OCI-LY1 (cell line): ENCODE results near the gene TAS2R30.
"Not testable (repeated sequence)": the region's sequence is repeated elsewhere in the genome, so short reads cannot be mapped to it uniquely, and the experiment has no call there.

Experiments used
- H2AFZ ChIP-seq: fragments of 200-600 bp; sonication (generic), shearing (Covaris generic); 2 replicates; pipeline ENCODE4 v1.6.0; 2014; ENCODE audit warnings: antibody characterized with exemption, mild to moderate bottlenecking, low read length
- H3F3A ChIP-seq: fragments of 200-600 bp; sonication (generic), shearing (Covaris generic); 2 replicates; pipeline ENCODE4 v1.6.0; 2014; ENCODE audit warnings: mild to moderate bottlenecking, antibody characterized with exemption, low read length, moderate library complexity; ENCODE audit not compliant: insufficient read depth
- H3K27ac ChIP-seq: fragments of 200-600 bp; sonication (generic); 2 replicates; pipeline ENCODE4 v1.5.1; 2014; ENCODE audit warnings: low read length, mixed run types, mild to moderate bottlenecking, low read depth; ENCODE audit not compliant: poor library complexity, severe bottlenecking
- H3K27me3 ChIP-seq: fragments of 200-600 bp; sonication (generic); 2 replicates; pipeline ENCODE4 v1.6.0; 2014; ENCODE audit warnings: antibody characterized with exemption, mild to moderate bottlenecking, low read length, moderate library complexity; ENCODE audit not compliant: insufficient read depth
- H3K36me3 ChIP-seq: fragments of 200-600 bp; sonication (generic); 2 replicates; pipeline ENCODE4 v1.6.1; 2014; ENCODE audit warnings: mild to moderate bottlenecking, antibody characterized with exemption, low read length, moderate library complexity, mixed read lengths; ENCODE audit not compliant: insufficient read depth
- H3K4me1 ChIP-seq: fragments of 200-600 bp; sonication (generic); 2 replicates; pipeline ENCODE4 v1.5.1; 2014; ENCODE audit warnings: mild to moderate bottlenecking, low read length, moderate library complexity; ENCODE audit not compliant: insufficient read depth, severe bottlenecking
- H3K4me2 ChIP-seq: fragments of 200-600 bp; sonication (generic), shearing (Covaris generic); 2 replicates; pipeline ENCODE4 v1.6.1; 2014; ENCODE audit warnings: low read length
- H3K4me3 ChIP-seq: fragments of 200-600 bp; sonication (generic); 2 replicates; pipeline ENCODE4 v1.5.1; 2014; ENCODE audit warnings: low read length, low read depth, mild to moderate bottlenecking, mixed read lengths; ENCODE audit not compliant: poor library complexity, severe bottlenecking
- H3K79me2 ChIP-seq: fragments of 200-600 bp; shearing (Covaris generic); 2 replicates; pipeline ENCODE4 v1.6.1; 2016; ENCODE audit warnings: mixed run types, low read length, mixed read lengths; ENCODE audit not compliant: insufficient read depth
- H3K9ac ChIP-seq: fragments of 200-600 bp; sonication (generic), shearing (Covaris generic); 2 replicates; pipeline ENCODE4 v1.6.1; 2014; ENCODE audit warnings: mild to moderate bottlenecking, low read length, mixed read lengths
- H3K9me2 ChIP-seq: fragments of 200-600 bp; sonication (generic), shearing (Covaris generic); 2 replicates; pipeline ENCODE4 v1.6.1; 2014; ENCODE audit warnings: low read depth, mild to moderate bottlenecking, low read length, mixed read lengths
- H3K9me3 ChIP-seq: fragments of 200-600 bp; shearing (Covaris generic); 2 replicates; pipeline ENCODE4 v1.6.1; 2014; ENCODE audit warnings: low read length, mixed read lengths
- H4K20me1 ChIP-seq: fragments of 200-600 bp; sonication (generic), shearing (Covaris generic); 2 replicates; pipeline ENCODE4 v1.6.0; 2016; ENCODE audit warnings: mild to moderate bottlenecking, low read length; ENCODE audit not compliant: insufficient read depth
- CTCF ChIP-seq: fragments of 200-600 bp; sonication (generic), shearing (Covaris generic); IDR thresholded peaks from 2 replicates; pipeline ENCODE4 v1.5.1; 2017; ENCODE audit warnings: mild to moderate bottlenecking, antibody characterized with exemption, low read length, moderate library complexity, mixed read lengths
- EZH2 ChIP-seq: fragments of 200-600 bp; sonication (generic), shearing (Covaris generic); IDR thresholded peaks from 2 replicates; pipeline ENCODE4 v1.8.0; 2017; ENCODE audit warnings: borderline replicate concordance, mixed run types, mild to moderate bottlenecking, antibody characterized with exemption, low read length, moderate library complexity, mixed read lengths

The TAS2R30 gene

GRCh38 chr12:11130999-11131398 lies 3.4 kb downstream of the TAS2R30 start:
- Histone ChIP-seq H3K79me2 (peaks cover 5% of the 10 kb centered on the region; the same call in 1 of the 2 replicates), H3K27me3 (no peaks in the 10 kb centered on the region), H3K9me2 (no peaks in the 10 kb centered on the region), H3K36me3 (peaks cover 10% of the 10 kb centered on the region), H3K4me1 (no peaks in the 10 kb centered on the region), H2AFZ (no peak overlapping the region), H4K20me1 (no peaks in the 10 kb centered on the region), H3K9ac (no peak overlapping the region), H3K4me3 (no peak overlapping the region), H3K27ac (no peak overlapping the region), H3K4me2 (no peak overlapping the region), H3F3A (no peaks in the 10 kb centered on the region), H3K9me3 (no peaks in the 10 kb centered on the region)
- no peak for TF ChIP-seq EZH2
- TF ChIP-seq CTCF: no peak

GRCh38 chr12:11130382-11130781 lies 4.1 kb downstream of the TAS2R30 start:
- Histone ChIP-seq H3K4me2 (no peak overlapping the region), H3K27me3 (no peaks in the 10 kb centered on the region), H4K20me1 (no peaks in the 10 kb centered on the region), H3K79me2 (peaks cover 5% of the 10 kb centered on the region; the same call in 1 of the 2 replicates), H3F3A (no peaks in the 10 kb centered on the region), H3K4me3 (no peak overlapping the region), H3K9ac (no peak overlapping the region), H3K27ac (no peak overlapping the region), H3K36me3 (peaks cover 10% of the 10 kb centered on the region), H3K4me1 (no peaks in the 10 kb centered on the region), H2AFZ (no peak overlapping the region), H3K9me3 (no peaks in the 10 kb centered on the region), H3K9me2 (no peaks in the 10 kb centered on the region)
- TF ChIP-seq CTCF (no peak), EZH2 (no peak)

GRCh38 chr12:11114130-11114529 lies 20.3 kb downstream of the TAS2R30 start:
- H3K4me1 ChIP-seq, H4K20me1 ChIP-seq, H3K9me2 ChIP-seq, H3K36me3 ChIP-seq, H3K9me3 ChIP-seq, H3K4me2 ChIP-seq, H3K27ac ChIP-seq, H3K4me3 ChIP-seq, H2AFZ ChIP-seq, H3K9ac ChIP-seq, H3F3A ChIP-seq, H3K27me3 ChIP-seq: not testable (repeated sequence)
- H3K79me2 ChIP-seq: peaks cover 37% of the 10 kb centered on the region

- not testable (repeated sequence) for H3F3A ChIP-seq, H3K27me3 ChIP-seq, H2AFZ ChIP-seq, H3K4me3 ChIP-seq, H3K9me2 ChIP-seq, H3K9me3 ChIP-seq, H3K27ac ChIP-seq, H3K4me1 ChIP-seq, H3K36me3 ChIP-seq, H3K9ac ChIP-seq, H3K4me2 ChIP-seq, H4K20me1 ChIP-seq
- H3K79me2 ChIP-seq: peaks cover 27% of the 10 kb centered on the region
Observed at GRCh38 chr12:11111213-11111612, 23.2 kb downstream of the TAS2R30 start.
